GM23338 (cell line): ENCODE data around the gene OXT. TPM values are rescaled to one million over a fixed set of nuclear protein-coding genes. Genes with fewer than 3 reads are reported as not detected.

ENCODE experiments used
- ATAC-seq: fragments of 200-7000 bp; cut with Tn5 transposase; 3 replicates; pipeline ENCODE4 v1.9.1; 2020
- DNase-seq: peaks from one replicate; pipeline ENCODE4 v3.0.0-alpha.2; 2015; ENCODE audit warnings: low spot score
- H2AFZ ChIP-seq: fragments of 200-600 bp; sonication (generic); 2 replicates; pipeline ENCODE4 v1.8.0; 2016; ENCODE audit warnings: antibody characterized with exemption, mild to moderate bottlenecking, moderate library complexity
- H3F3A ChIP-seq: fragments of 200-600 bp; sonication (generic); replicated peaks from 2 replicates; pipeline ENCODE4 v1.8.0; 2017; ENCODE audit warnings: antibody characterized with exemption, mixed run types, low read depth
- H3K27ac ChIP-seq: fragments of 200-600 bp; sonication (generic); 2 replicates; pipeline ENCODE4 v1.6.1; 2016; ENCODE audit warnings: low read depth
- H3K27me3 ChIP-seq: fragments of 200-600 bp; sonication (generic); 2 replicates; pipeline ENCODE4 v1.8.0; 2016; ENCODE audit warnings: mild to moderate bottlenecking, mixed run types, moderate library complexity; ENCODE audit not compliant: insufficient read depth
- H3K36me3 ChIP-seq: fragments of 200-600 bp; sonication (generic); 2 replicates; pipeline ENCODE4 v1.8.0; 2016; ENCODE audit warnings: mild to moderate bottlenecking; ENCODE audit not compliant: insufficient read depth
- H3K4me1 ChIP-seq: fragments of 200-600 bp; sonication (generic); 2 replicates; pipeline ENCODE4 v1.8.0; 2016; ENCODE audit warnings: mild to moderate bottlenecking, moderate library complexity; ENCODE audit not compliant: insufficient read depth
- H3K4me2 ChIP-seq: fragments of 200-600 bp; sonication (generic); 2 replicates; pipeline ENCODE4 v1.7.1; 2017; ENCODE audit warnings: mixed run types
- H3K4me3 ChIP-seq: fragments of 200-600 bp; sonication (generic); 2 replicates; pipeline ENCODE4 v1.6.1; 2016; ENCODE audit warnings: mixed run types
- H3K79me2 ChIP-seq: fragments of 200-600 bp; sonication (generic); replicated peaks from 2 replicates; pipeline ENCODE4 v1.8.0; 2017; ENCODE audit warnings: mild to moderate bottlenecking; ENCODE audit not compliant: insufficient read depth
- H3K9me2 ChIP-seq: fragments of 200-600 bp; sonication (generic); 2 replicates; pipeline ENCODE4 v1.8.0; 2017; ENCODE audit not compliant: insufficient read depth
- H4K20me1 ChIP-seq: fragments of 200-600 bp; sonication (generic); replicated peaks from 2 replicates; pipeline ENCODE4 v1.8.0; 2017; ENCODE audit warnings: mild to moderate bottlenecking; ENCODE audit not compliant: insufficient read depth
- H3K27ac Mint-ChIP-seq: 2 replicates; pipeline ENCODE4 v1.8.0; 2020; ENCODE audit warnings: inconsistent platforms, mild to moderate bottlenecking, moderate library complexity, mixed read lengths
- H3K27me3 Mint-ChIP-seq: 3 replicates; pipeline ENCODE4 v1.8.0; 2022; ENCODE audit warnings: low read depth, mild to moderate bottlenecking, moderate library complexity, mixed read lengths, inconsistent platforms; ENCODE audit not compliant: insufficient read depth, poor library complexity
- H3K36me3 Mint-ChIP-seq: 3 replicates; pipeline ENCODE4 v1.8.0; 2021; ENCODE audit warnings: low read depth, mild to moderate bottlenecking, inconsistent platforms, moderate library complexity, mixed read lengths
- H3K4me1 Mint-ChIP-seq: 3 replicates; pipeline ENCODE4 v1.8.0; 2020; ENCODE audit warnings: mild to moderate bottlenecking, inconsistent platforms, mixed read lengths
- H3K4me3 Mint-ChIP-seq: 3 replicates; pipeline ENCODE4 v1.8.0; 2021; ENCODE audit warnings: moderate library complexity, mild to moderate bottlenecking, inconsistent platforms, mixed read lengths
- H3K9me3 Mint-ChIP-seq: 3 replicates; pipeline ENCODE4 v1.8.0; 2020; ENCODE audit warnings: moderate library complexity, mild to moderate bottlenecking, inconsistent platforms, mixed read lengths
- ETS1 ChIP-seq: IDR thresholded peaks from 2 replicates; pipeline ENCODE4 v1.6.1; 2016; ENCODE audit warnings: antibody characterized with exemption
- EZH2 ChIP-seq: fragments of 200-600 bp; sonication (generic); IDR thresholded peaks from one replicate; pipeline ENCODE4 v1.8.0; 2017; ENCODE audit warnings: antibody characterized with exemption, mild to moderate bottlenecking, low read depth; ENCODE audit not compliant: unreplicated experiment
- JUNB ChIP-seq: IDR thresholded peaks from one replicate; pipeline ENCODE4 v1.6.1; 2016; ENCODE audit warnings: antibody characterized with exemption; ENCODE audit not compliant: unreplicated experiment
- POLR2AphosphoS5 ChIP-seq: IDR thresholded peaks from 2 replicates; pipeline ENCODE4 v1.6.1; 2016; ENCODE audit warnings: antibody characterized with exemption, low read depth
- ZNF114 ChIP-seq: fragments of 250-450 bp; sonication (Bioruptor Pico); IDR thresholded peaks from 2 replicates; pipeline ENCODE4 v1.5.0; 2020; ENCODE audit warnings: mild to moderate bottlenecking, moderate library complexity
- ZNF462 ChIP-seq: fragments of 250-450 bp; sonication (Bioruptor Pico); IDR thresholded peaks from 2 replicates; pipeline ENCODE4 v1.5.0; 2020; ENCODE audit warnings: mild to moderate bottlenecking, moderate library complexity
- polyA plus RNA-seq: library from polyadenylated mRNA; unstranded; fragments of >200 nt; fragmentation: Nextera tagmentation; extraction: Ambion mirVana; gene quantifications from 2 replicates; pipeline ENCODE4 v1.2.1, GENCODE V29; 2016
- total RNA-seq: library from RNA; depleted of rRNA; stranded (reverse); fragments of >200 nt; shearing (Covaris generic); gene quantifications from 2 replicates; pipeline ENCODE4 v1.2.3, GENCODE V29; 2014

OXT gene
- total and polyA plus RNA-seq, 2 experiments from 2014 or later, result 1.5 TPM; not detected in 1

GRCh38 chr20:3090565-3090964, 19.1 kb downstream of the OXT start:
- Mint-ChIP-seq H3K4me3 (no peak overlapping the region), H3K27ac (no peak overlapping the region), H3K4me1 (no peaks in the 10 kb centered on the region), H3K27me3 (peaks cover 17% of the 10 kb centered on the region), H3K9me3 (no peaks in the 10 kb centered on the region), H3K36me3 (no peaks in the 10 kb centered on the region)
- H2AFZ ChIP-seq, result no peak overlapping the region
- no peak for ATAC-seq
- no peaks in the 10 kb centered on the region for H3K9me2 ChIP-seq
- H3K36me3 ChIP-seq, result no peaks in the 10 kb centered on the region; the same call in 1 of the 2 replicates
- no peak overlapping the region for H3K27ac ChIP-seq
- no peaks in the 10 kb centered on the region for H3F3A ChIP-seq
- peaks cover 35% of the 10 kb centered on the region for H3K27me3 ChIP-seq
- no peaks in the 10 kb centered on the region for H3K4me1 ChIP-seq
- no peak for DNase-seq
- H3K4me2 ChIP-seq, result no peak overlapping the region
- TF ChIP-seq ZNF114 (CRISPR knock-in tag) (no peak), JUNB (no peak), EZH2 (no peak), POLR2AphosphoS5 (no peak), ZNF462 (no peak), ETS1 (no peak)
- no peaks in the 10 kb centered on the region for H4K20me1 ChIP-seq
- no peaks in the 10 kb centered on the region for H3K79me2 ChIP-seq
- no peak overlapping the region for H3K4me3 ChIP-seq
